Muscle of back (tissue), 13 donors: ENCODE measurements around the gene ZNF675. TPM values are rescaled to one million over a fixed set of nuclear protein-coding genes. Genes with fewer than 3 reads are reported as not detected.
"Not testable (repeated sequence)": the region's sequence is repeated elsewhere in the genome, so short reads cannot be mapped to it uniquely, and the experiment has no call there.

Experiments used
- DNase-seq, 3 donors: peaks; one replicate each; pipeline versions ENCODE4 v3.0.0 to v3.0.0-alpha.2; 2013
- long read RNA-seq, 9 donors: transcript quantifications; one replicate each; lab custom pipeline, GENCODE V29; 2026
- polyA plus RNA-seq, 10 donors: library from polyadenylated mRNA; unstranded; fragments of 120-200 nt; gene quantifications; one replicate each; pipeline ENCODE4 v1.2.1, GENCODE V29; 2013; ENCODE audit not compliant: insufficient read length in 10 of 10

ZNF675 gene
- polyA plus RNA-seq: 1 to 10 TPM; 5.1 to 9.9 (median 8.4) TPM
- long read RNA-seq, donor 1, full-length matches to known transcripts: 3 of 3 reads
- long read RNA-seq, donor 1, partial matches to known transcripts: 0 of 3 reads
- long read RNA-seq, donor 1, other reads (novel, unspliced or antisense): 0 of 3 reads
- long read RNA-seq, donor 2, partial matches to known transcripts: 15 of 17 reads
- long read RNA-seq, donor 2, other reads (novel, unspliced or antisense): 0 of 17 reads
- long read RNA-seq, donor 3, full-length matches to known transcripts: 1 of 1 reads
- long read RNA-seq, donor 3, partial matches to known transcripts: 0 of 1 reads
- long read RNA-seq, donor 3, other reads (novel, unspliced or antisense): 0 of 1 reads
- long read RNA-seq, donor 4, partial matches to known transcripts: 0 of 2 reads
- long read RNA-seq, donor 4, other reads (novel, unspliced or antisense): 0 of 2 reads
- long read RNA-seq, donor 5, full-length matches to known transcripts: 5 of 5 reads
- long read RNA-seq, donor 5, partial matches to known transcripts: 0 of 5 reads
- long read RNA-seq, donor 5, other reads (novel, unspliced or antisense): 0 of 5 reads
- long read RNA-seq, donor 6, full-length matches to known transcripts: 2 of 7 reads
- long read RNA-seq, donor 6, partial matches to known transcripts: 5 of 7 reads
- long read RNA-seq, donor 6, other reads (novel, unspliced or antisense): 0 of 7 reads
- long read RNA-seq, donor 7, partial matches to known transcripts: 0 of 1 reads
- long read RNA-seq, donor 7, other reads (novel, unspliced or antisense): 0 of 1 reads
- long read RNA-seq, donor 8, full-length matches to known transcripts: 2 of 2 reads
- long read RNA-seq, donor 8, partial matches to known transcripts: 0 of 2 reads
- long read RNA-seq, donor 8, other reads (novel, unspliced or antisense): 0 of 2 reads
- long read RNA-seq, donor 9: 0 reads

GRCh38 chr19:23686621-23687423 is at the start of gene ZNF675:
Gene ZNF675 (minus strand): TSS chr19:23687212. CDS start chr19:23687033, 179 bp downstream.
- DNase-seq: peak; percentile 93 to 96 (median 95)

- not testable (repeated sequence) for DNase-seq
Measured at GRCh38 chr19:23730729-23731465, 43.9 kb upstream of the ZNF675 start.

- not testable (repeated sequence) for DNase-seq
Measured at GRCh38 chr19:23724161-23724560, 37.1 kb upstream of the ZNF675 start.

- no peak for DNase-seq
Measured at GRCh38 chr19:23718802-23719201, 31.8 kb upstream of the ZNF675 start.

- DNase-seq: no peak
Measured at GRCh38 chr19:23716792-23717191, 29.8 kb upstream of the ZNF675 start.

GRCh38 chr19:23709347-23709746 is 22.3 kb upstream of the ZNF675 start:
- DNase-seq: no peak

GRCh38 chr19:23706657-23707056 is 19.6 kb upstream of the ZNF675 start:
- no peak for DNase-seq

- DNase-seq: no peak
Measured at GRCh38 chr19:23699521-23699860, 12.5 kb upstream of the ZNF675 start.

- DNase-seq: peak in 1 of 3 donors; percentile 8
Measured at GRCh38 chr19:23698711-23699520, 11.9 kb upstream of the ZNF675 start.

- DNase-seq: not testable (repeated sequence)
Measured at GRCh38 chr19:23692937-23693336, 5.9 kb upstream of the ZNF675 start.

- DNase-seq: no peak
Measured at GRCh38 chr19:23673132-23673531, 13.9 kb downstream of the ZNF675 start.

- not testable (repeated sequence) for DNase-seq
Measured at GRCh38 chr19:23668606-23669005, 18.4 kb downstream of the ZNF675 start.

GRCh38 chr19:23665651-23666410 is 21.2 kb downstream of the ZNF675 start:
- no peak for DNase-seq

- DNase-seq: not testable (repeated sequence)
Measured at GRCh38 chr19:23649817-23650216, 37.2 kb downstream of the ZNF675 start.

Other genes starting within 250 kb of the ZNF675 start
- 1 to 10 TPM; 2.1 to 4.1 (median 2.9) TPM for gene ZNF681, start 71.7 kb upstream of the ZNF675 start, polyA plus RNA-seq
- gene ZNF726, start 227.7 kb upstream of the ZNF675 start, polyA plus RNA-seq: 1 to 10 TPM; 2.6 to 6.0 (median 4.3) TPM